Stomach (tissue), 4 donors: Measurements from ENCODE around the gene ERC2.

Source experiments
- EP300 ChIP-seq: sonication (generic); formaldehyde crosslinking; IDR thresholded peaks from one replicate; pipeline ENCODE4 v1.6.1; 2017; ENCODE audit warnings: antibody characterized with exemption
- POLR2A ChIP-seq, 4 donors: fragments of 450-650 bp; IDR thresholded peaks; one replicate each; pipeline ENCODE4 v1.6.1; 2016; ENCODE audit warnings: antibody characterized with exemption in 4 of 4, control low read depth in 2 of 4, mild to moderate bottlenecking in 1 of 4, moderate library complexity in 1 of 4
- POLR2AphosphoS5 ChIP-seq, 3 donors: sonication (generic); formaldehyde crosslinking; IDR thresholded peaks; one replicate each; pipeline ENCODE4 v1.6.1; 2016; ENCODE audit warnings: antibody characterized with exemption in 3 of 3
- TF ChIP-seq, protein P1 (sequence below), 7 experiments: fragments of 450-650 bp in 4 of 7; fragments of 200-600 bp in 3 of 7; sonication (generic) in 3 of 7; IDR thresholded peaks; one replicate each; pipeline ENCODE4 v1.5.1; 2016 to 2019; ENCODE audit warnings: antibody characterized with exemption in 7 of 7, control low read depth in 2 of 7, mild to moderate bottlenecking in 1 of 7

GRCh38 chr3:56069766-56070165, 398.5 kb downstream of the ERC2 start:
- TF ChIP-seq POLR2A (IDR thresholded peaks at IDR 0.05), result no peak
- TF ChIP-seq, protein P1, sequence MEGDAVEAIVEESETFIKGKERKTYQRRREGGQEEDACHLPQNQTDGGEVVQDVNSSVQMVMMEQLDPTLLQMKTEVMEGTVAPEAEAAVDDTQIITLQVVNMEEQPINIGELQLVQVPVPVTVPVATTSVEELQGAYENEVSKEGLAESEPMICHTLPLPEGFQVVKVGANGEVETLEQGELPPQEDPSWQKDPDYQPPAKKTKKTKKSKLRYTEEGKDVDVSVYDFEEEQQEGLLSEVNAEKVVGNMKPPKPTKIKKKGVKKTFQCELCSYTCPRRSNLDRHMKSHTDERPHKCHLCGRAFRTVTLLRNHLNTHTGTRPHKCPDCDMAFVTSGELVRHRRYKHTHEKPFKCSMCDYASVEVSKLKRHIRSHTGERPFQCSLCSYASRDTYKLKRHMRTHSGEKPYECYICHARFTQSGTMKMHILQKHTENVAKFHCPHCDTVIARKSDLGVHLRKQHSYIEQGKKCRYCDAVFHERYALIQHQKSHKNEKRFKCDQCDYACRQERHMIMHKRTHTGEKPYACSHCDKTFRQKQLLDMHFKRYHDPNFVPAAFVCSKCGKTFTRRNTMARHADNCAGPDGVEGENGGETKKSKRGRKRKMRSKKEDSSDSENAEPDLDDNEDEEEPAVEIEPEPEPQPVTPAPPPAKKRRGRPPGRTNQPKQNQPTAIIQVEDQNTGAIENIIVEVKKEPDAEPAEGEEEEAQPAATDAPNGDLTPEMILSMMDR (IDR thresholded peaks at IDR 0.05), result no peak
- no peak for TF ChIP-seq POLR2AphosphoS5 (IDR thresholded peaks at IDR 0.05)
- no peak for TF ChIP-seq EP300
